ENCODE results near the gene FAM120A.

Gene FAM120A

GRCh38 chr9:93435386-93435785 is 16.1 kb upstream of the FAM120A start:
- Histone ChIP-seq H3F3A (ENCODE audit: low read depth) (no peaks in the 10 kb centered on the region), H3K9me3 (ENCODE audit: insufficient read depth, low read depth, low read length) (no peaks in the 10 kb centered on the region), H3K4me3 (ENCODE audit: low read length, poor library complexity, severe bottlenecking) (no peak overlapping the region), H3K27me3 (ENCODE audit: insufficient read depth, low read length, poor library complexity, severe bottlenecking) (no peaks in the 10 kb centered on the region), H2AFZ (ENCODE audit: low read length) (no peak overlapping the region), H3K4me2 (ENCODE audit: low read depth, low read length, poor library complexity, severe bottlenecking) (no peak overlapping the region), H3K36me3 (ENCODE audit: insufficient read depth, low read length) (no peaks in the 10 kb centered on the region), H4K20me1 (ENCODE audit: insufficient read depth, low read length, poor library complexity, severe bottlenecking) (no peaks in the 10 kb centered on the region), H3K9me2 (replicated peaks; ENCODE audit: low read depth, low read length) (no peaks in the 10 kb centered on the region), H3K79me2 (ENCODE audit: insufficient read depth, low read length) (no peaks in the 10 kb centered on the region), H3K4me1 (ENCODE audit: insufficient read depth, low read length, poor library complexity, severe bottlenecking) (no peaks in the 10 kb centered on the region), H3K9ac (ENCODE audit: low read depth, low read length, poor library complexity, severe bottlenecking) (no peak overlapping the region)
- no peak for TF ChIP-seq CTCF (conservative IDR thresholded peaks at IDR 0.05; ENCODE audit: low read length)
- no peak for TF ChIP-seq EZH2phosphoT487 (IDR thresholded peaks at IDR 0.05; ENCODE audit: borderline replicate concordance)

GRCh38 chr9:93436218-93436617 is 15.3 kb upstream of the FAM120A start:
- no peaks in the 10 kb centered on the region for H3K79me2 ChIP-seq (ENCODE audit: insufficient read depth, low read length)
- no peaks in the 10 kb centered on the region for H3F3A ChIP-seq (ENCODE audit: low read depth)
- H3K4me1 ChIP-seq (ENCODE audit: insufficient read depth, low read length, poor library complexity, severe bottlenecking) = no peaks in the 10 kb centered on the region
- TF ChIP-seq EZH2phosphoT487 (IDR thresholded peaks at IDR 0.05; ENCODE audit: borderline replicate concordance) (no peak), CTCF (conservative IDR thresholded peaks at IDR 0.05; ENCODE audit: low read length) (no peak)
- H3K9me2 ChIP-seq (replicated peaks; ENCODE audit: low read depth, low read length) = no peaks in the 10 kb centered on the region
- H3K36me3 ChIP-seq (ENCODE audit: insufficient read depth, low read length) = no peaks in the 10 kb centered on the region
- no peak overlapping the region for H2AFZ ChIP-seq (ENCODE audit: low read length)
- no peaks in the 10 kb centered on the region for H4K20me1 ChIP-seq (ENCODE audit: insufficient read depth, low read length, poor library complexity, severe bottlenecking)
- no peaks in the 10 kb centered on the region for H3K9me3 ChIP-seq (ENCODE audit: insufficient read depth, low read depth, low read length)
- H3K27me3 ChIP-seq (ENCODE audit: insufficient read depth, low read length, poor library complexity, severe bottlenecking) = no peaks in the 10 kb centered on the region
- no peak overlapping the region for H3K4me2 ChIP-seq (ENCODE audit: low read depth, low read length, poor library complexity, severe bottlenecking)
- H3K9ac ChIP-seq (ENCODE audit: low read depth, low read length, poor library complexity, severe bottlenecking) = no peak overlapping the region
- no peak overlapping the region for H3K4me3 ChIP-seq (ENCODE audit: low read length, poor library complexity, severe bottlenecking)

GRCh38 chr9:93436655-93437407 is 14.7 kb upstream of the FAM120A start:
- no peaks in the 10 kb centered on the region for H3K4me1 ChIP-seq (ENCODE audit: insufficient read depth, low read length, poor library complexity, severe bottlenecking)
- H3F3A ChIP-seq (ENCODE audit: low read depth) = no peaks in the 10 kb centered on the region
- TF ChIP-seq EZH2phosphoT487 (IDR thresholded peaks at IDR 0.05; ENCODE audit: borderline replicate concordance) = no peak
- no peak for TF ChIP-seq CTCF (conservative IDR thresholded peaks at IDR 0.05; ENCODE audit: low read length)
- no peaks in the 10 kb centered on the region for H3K9me2 ChIP-seq (replicated peaks; ENCODE audit: low read depth, low read length)
- H2AFZ ChIP-seq (ENCODE audit: low read length) = no peak overlapping the region
- H3K27me3 ChIP-seq (ENCODE audit: insufficient read depth, low read length, poor library complexity, severe bottlenecking) = no peaks in the 10 kb centered on the region
- H3K36me3 ChIP-seq (ENCODE audit: insufficient read depth, low read length) = no peaks in the 10 kb centered on the region
- H3K4me2 ChIP-seq (ENCODE audit: low read depth, low read length, poor library complexity, severe bottlenecking) = no peak overlapping the region
- no peaks in the 10 kb centered on the region for H3K79me2 ChIP-seq (ENCODE audit: insufficient read depth, low read length)
- no peak overlapping the region for H3K9ac ChIP-seq (ENCODE audit: low read depth, low read length, poor library complexity, severe bottlenecking)
- H3K9me3 ChIP-seq (ENCODE audit: insufficient read depth, low read depth, low read length) = no peaks in the 10 kb centered on the region
- H4K20me1 ChIP-seq (ENCODE audit: insufficient read depth, low read length, poor library complexity, severe bottlenecking) = no peaks in the 10 kb centered on the region
- H3K4me3 ChIP-seq (ENCODE audit: low read length, poor library complexity, severe bottlenecking) = no peak overlapping the region
